Aorta (tissue), 5 donors: ENCODE data around the gene ACOT12. TPM values are rescaled to one million over a fixed set of nuclear protein-coding genes. Genes with fewer than 3 reads are reported as not detected.
"Not testable (repeated sequence)": the region's sequence is repeated elsewhere in the genome, so short reads cannot be mapped to it uniquely, and the experiment has no call there.

Source experiments
- ATAC-seq: fragments of 200-7000 bp; cut with Tn5 transposase; one replicate; pipeline ENCODE4 v1.9.1; 2022; ENCODE audit warnings: moderate library complexity; ENCODE audit not compliant: low FRiP score
- DNase-seq, 2 donors: peaks; one replicate each; pipeline ENCODE4 v3.0.0-alpha.2; 2020
- H3K27ac ChIP-seq, 2 donors: one replicate each; pipeline ENCODE4 v1.5.1; 2013; ENCODE audit warnings: low read length in 2 of 2, mild to moderate bottlenecking in 2 of 2, moderate library complexity in 2 of 2, control low read depth in 1 of 2, inconsistent platforms in 1 of 2, low read depth in 1 of 2
- H3K27me3 ChIP-seq, 2 donors: one replicate each; pipeline ENCODE4 v1.6.1; 2013; ENCODE audit warnings: control low read depth in 1 of 2, low read length in 1 of 2, mild to moderate bottlenecking in 1 of 2, moderate library complexity in 1 of 2; ENCODE audit not compliant: insufficient read depth in 2 of 2, control insufficient read depth in 1 of 2
- H3K36me3 ChIP-seq, 2 donors: one replicate each; pipeline ENCODE4 v1.6.1; 2013; ENCODE audit warnings: control low read depth in 1 of 2, low read length in 1 of 2, mild to moderate bottlenecking in 1 of 2; ENCODE audit not compliant: insufficient read depth in 2 of 2, control insufficient read depth in 1 of 2
- H3K4me1 ChIP-seq, 2 donors: one replicate each; pipeline ENCODE4 v1.6.1; 2013; ENCODE audit warnings: low read length in 2 of 2, control low read depth in 1 of 2, mild to moderate bottlenecking in 1 of 2, moderate library complexity in 1 of 2; ENCODE audit not compliant: insufficient read depth in 2 of 2, control insufficient read depth in 1 of 2
- H3K4me3 ChIP-seq, 2 donors: one replicate each; pipeline ENCODE4 v1.5.1; 2013; ENCODE audit warnings: low read length in 2 of 2, control low read depth in 1 of 2, mild to moderate bottlenecking in 1 of 2
- H3K9me3 ChIP-seq: one replicate; pipeline ENCODE4 v1.6.1; 2013; ENCODE audit warnings: mild to moderate bottlenecking, low read length; ENCODE audit not compliant: control insufficient read depth
- WGBS, 2 donors: extraction: QIAGEN DNeasy Blood & Tissue Kit; methylation state at CpG; one replicate each; pipeline ENCODE4 v1.1.7; 2013; 5-methylcytosine and 5-hydroxymethylcytosine counted together
- intact Hi-C, 2 donors: fragments of 100-400 bp; cut with DNase I; formaldehyde crosslinking; loops; one replicate each; pipeline versions ENCODE4 v1.14.2 to v1.15.0; 2022
- polyA plus RNA-seq, 2 donors: library from polyadenylated mRNA; stranded (reverse); fragments of 200-250 nt; gene quantifications; one replicate each; pipeline ENCODE4 v1.2.3, GENCODE V29; 2013
- total RNA-seq, 2 donors: library from RNA; stranded (reverse); fragmentation: NEBNext Ultra II Directional; extraction: Animal tissue kit (Norgen Biotek cat#: 25700); gene quantifications; one replicate each; pipeline ENCODE4 v1.2.1, GENCODE V29; 2021
- donor health status: healthy with polysubstance abuse.
- donor health status: Bipolar disorder and iron deficiency.
- donor health status: DM: no; HTN: no; CAD: no.
- donor health status: DM: no; HTN: no; CAD: no.
- donor health status: DM: yes; HTN: yes; CAD: no.

Gene ACOT12
- total and polyA plus RNA-seq, 4 donors = 0.18 to 0.45 TPM; not detected in 2

- ATAC-seq, H3K27me3 ChIP-seq, H3K27ac ChIP-seq, H3K4me3 ChIP-seq, DNase-seq, H3K36me3 ChIP-seq, H3K4me1 ChIP-seq, H3K9me3 ChIP-seq, intact Hi-C loops: not testable (repeated sequence)
- 83 to 91% methylated on average over 4 of the region's 4 CpGs for WGBS, 2 donors
Measured at GRCh38 chr5:81407811-81408210, 13.9 kb upstream of the ACOT12 start.

GRCh38 chr5:81405126-81405891, 11.4 kb upstream of the ACOT12 start:
- H3K27me3 ChIP-seq = no peaks in the 10 kb centered on the region
- H3K4me1 ChIP-seq = no peaks in the 10 kb centered on the region
- WGBS, 2 donors = 62 to 67% methylated on average over 7 of the region's 7 CpGs
- no peaks in the 10 kb centered on the region for H3K9me3 ChIP-seq
- no peak for DNase-seq
- H3K36me3 ChIP-seq = no peaks in the 10 kb centered on the region
- H3K27ac ChIP-seq = no peak overlapping the region
- H3K4me3 ChIP-seq = no peak overlapping the region
- no peak for ATAC-seq
- intact Hi-C loops = no loop called here

GRCh38 chr5:81402192-81402930, 8.4 kb upstream of the ACOT12 start:
- 36 to 45% methylated on average over 2 of the region's 2 CpGs for WGBS, 2 donors
- intact Hi-C loops = no loop called here
- Histone ChIP-seq H3K27me3 (no peaks in the 10 kb centered on the region), H3K36me3 (no peaks in the 10 kb centered on the region), H3K4me1 (no peaks in the 10 kb centered on the region), H3K4me3 (no peak overlapping the region), H3K27ac (no peak overlapping the region), H3K9me3 (no peaks in the 10 kb centered on the region)
- DNase-seq (no peak), ATAC-seq (no peak)

- Histone ChIP-seq H3K4me3 (no peak overlapping the region), H3K4me1 (no peaks in the 10 kb centered on the region), H3K36me3 (no peaks in the 10 kb centered on the region), H3K27me3 (no peaks in the 10 kb centered on the region), H3K27ac (no peak overlapping the region), H3K9me3 (no peaks in the 10 kb centered on the region)
- ATAC-seq (peak; percentile 30), DNase-seq (no peak)
- intact Hi-C loops = no loop called here
- 73 to 78% methylated on average over 10 to 11 of the region's 11 CpGs for WGBS, 2 donors
Measured at GRCh38 chr5:81401266-81401665, 7.3 kb upstream of the ACOT12 start.

- no peaks in the 10 kb centered on the region for H3K4me1 ChIP-seq
- H3K27ac ChIP-seq = no peak overlapping the region
- no peak for ATAC-seq
- no peaks in the 10 kb centered on the region for H3K36me3 ChIP-seq
- H3K4me3 ChIP-seq = no peak overlapping the region
- intact Hi-C loops = no loop called here
- no peak for DNase-seq
- 50 to 53% methylated on average over 2 of the region's 2 CpGs for WGBS, 2 donors
- H3K9me3 ChIP-seq = no peaks in the 10 kb centered on the region
- H3K27me3 ChIP-seq = no peaks in the 10 kb centered on the region
Measured at GRCh38 chr5:81400375-81400774, 6.4 kb upstream of the ACOT12 start.

GRCh38 chr5:81398741-81399140, 4.8 kb upstream of the ACOT12 start:
- Histone ChIP-seq H3K36me3 (no peaks in the 10 kb centered on the region), H3K27ac (no peak overlapping the region), H3K27me3 (no peaks in the 10 kb centered on the region), H3K4me1 (no peaks in the 10 kb centered on the region), H3K9me3 (peaks cover 2% of the 10 kb centered on the region), H3K4me3 (no peak overlapping the region)
- no peak for ATAC-seq
- intact Hi-C loops = no loop called here
- 68 to 69% methylated on average over 4 of the region's 4 CpGs for WGBS, 2 donors
- no peak for DNase-seq

- Histone ChIP-seq H3K4me1 (no peaks in the 10 kb centered on the region), H3K9me3 (peaks cover 2% of the 10 kb centered on the region), H3K36me3 (no peaks in the 10 kb centered on the region), H3K27ac (no peak overlapping the region), H3K27me3 (no peaks in the 10 kb centered on the region), H3K4me3 (no peak overlapping the region)
- DNase-seq (no peak), ATAC-seq (peak; percentile 41)
- intact Hi-C loops = no loop called here
- 0 to 1% methylated on average over 3 of the region's 3 CpGs for WGBS, 2 donors
Measured at GRCh38 chr5:81397176-81397575, 3.2 kb upstream of the ACOT12 start.

- intact Hi-C loops = no loop called here
Measured at GRCh38 chr5:81395262-81395661, 1.3 kb upstream of the ACOT12 start.

GRCh38 chr5:81393430-81393782, 528 bp downstream of the ACOT12 start:
- WGBS, 2 donors = 15 to 22% methylated on average over 10 of the region's 10 CpGs
- Histone ChIP-seq H3K36me3 (no peaks in the 10 kb centered on the region), H3K4me1 (no peaks in the 10 kb centered on the region), H3K4me3 (peak overlapping the region; percentile 1 to 12), H3K27me3 (no peaks in the 10 kb centered on the region), H3K27ac (no peak overlapping the region), H3K9me3 (peaks cover 2% of the 10 kb centered on the region)
- DNase-seq (no peak), ATAC-seq (no peak)
- intact Hi-C loops = no loop called here

More at GRCh38 chr5:81395262-81395661, 1.3 kb upstream of the ACOT12 start:
- no peaks in the 10 kb centered on the region for H3K36me3 ChIP-seq
- no peak overlapping the region for H3K27ac ChIP-seq
- no peak overlapping the region for H3K4me3 ChIP-seq
- WGBS, 2 donors = 52 to 59% methylated on average over 3 of the region's 3 CpGs
- no peaks in the 10 kb centered on the region for H3K4me1 ChIP-seq
- peaks cover 2% of the 10 kb centered on the region for H3K9me3 ChIP-seq
- H3K27me3 ChIP-seq = no peaks in the 10 kb centered on the region
- DNase-seq = no peak
- no peak for ATAC-seq
